Transverse colon (tissue), 4 donors: Measurements from ENCODE around the gene NKG7. TPM values are rescaled to one million over a fixed set of nuclear protein-coding genes. Genes with fewer than 3 reads are reported as not detected.
A peak's percentile ranks its signal among the peaks of the same experiment; 100 is the strongest.
"Not testable (repeated sequence)": the region's sequence is repeated elsewhere in the genome, so short reads cannot be mapped to it uniquely, and the experiment has no call there.

ENCODE experiments used
- DNase-seq: peaks from one replicate; pipeline ENCODE4 v3.0.0-alpha.2; 2019
- H3K27ac ChIP-seq, 4 donors: fragments of 200-600 bp; sonication (generic); 2 replicates each; pipeline ENCODE4 v1.5.1; 2016 to 2018; ENCODE audit warnings: inconsistent platforms in 4 of 4
- H3K27me3 ChIP-seq: fragments of 200-600 bp; sonication (generic); 2 replicates; pipeline ENCODE4 v1.5.1; 2017; ENCODE audit warnings: inconsistent platforms
- H3K36me3 ChIP-seq, 4 donors: fragments of 200-600 bp; sonication (generic); 2 replicates each; pipeline ENCODE4 v1.5.1; 2017 to 2019; ENCODE audit warnings: inconsistent platforms in 4 of 4
- H3K4me1 ChIP-seq, 4 donors: fragments of 200-600 bp; sonication (generic); 2 replicates each; pipeline ENCODE4 v1.5.1; 2017 to 2020; ENCODE audit warnings: inconsistent platforms in 4 of 4
- H3K4me3 ChIP-seq, 4 donors: fragments of 200-600 bp; sonication (generic); 1 replicate in 1 of 4; 2 replicates in 3 of 4; pipeline versions ENCODE4 v1.5.1 to v1.6.1; 2017 to 2019; ENCODE audit warnings: inconsistent platforms in 4 of 4
- H3K9me3 ChIP-seq, 2 donors: fragments of 200-600 bp; sonication (generic); 2 replicates each; pipeline ENCODE4 v1.5.1; 2017 to 2019; ENCODE audit warnings: inconsistent platforms in 2 of 2
- EP300 ChIP-seq: sonication (generic); formaldehyde crosslinking; IDR thresholded peaks from one replicate; pipeline ENCODE4 v1.6.1; 2017; ENCODE audit warnings: antibody characterized with exemption, low read depth
- POLR2A ChIP-seq: fragments of 450-650 bp; IDR thresholded peaks from one replicate; pipeline ENCODE4 v1.6.1; 2016; ENCODE audit warnings: antibody characterized with exemption, mild to moderate bottlenecking, moderate library complexity
- POLR2AphosphoS5 ChIP-seq, 3 donors: sonication (generic); formaldehyde crosslinking; IDR thresholded peaks; one replicate each; pipeline ENCODE4 v1.6.1; 2016; ENCODE audit warnings: antibody characterized with exemption in 3 of 3
- WGBS, 2 donors: methylation state at CpG; one replicate each; pipeline ENCODE4 v1.1.5; 2018; ENCODE audit warnings: low coverage in 1 of 2; 5-methylcytosine and 5-hydroxymethylcytosine counted together
- in situ Hi-C, 4 donors: fragments of 200-750 bp; cut with MboI; loops; one replicate each; pipeline versions ENCODE4 v1.15.0 to v1.15.1; 2017; ENCODE audit warnings: low sequenced_read_pairs in 3 of 4, low pct_ligation_motif_present in 1 of 4, low pct_unique_long_range_greater_than_20kb in 1 of 4
- intact Hi-C: fragments of 100-400 bp; cut with DNase I; formaldehyde crosslinking; loops from one replicate; pipeline ENCODE4 v1.15.1; 2023; ENCODE audit warnings: low total_unique reads
- total RNA-seq, 4 donors: library from RNA; depleted of rRNA; stranded (reverse); fragments of >200 nt; gene quantifications; one replicate each; pipeline ENCODE4 v1.1.0, GENCODE V29; 2016
- TF ChIP-seq, protein P1 (sequence below), 5 experiments: fragments of 200-600 bp in 3 of 5; fragments of 450-650 bp in 2 of 5; sonication (generic) in 3 of 5; IDR thresholded peaks; 1 replicate in 2 of 5; 2 replicates in 3 of 5; pipeline ENCODE4 v1.5.1; 2016 to 2017; ENCODE audit warnings: antibody characterized with exemption in 5 of 5, inconsistent platforms in 3 of 5, mild to moderate bottlenecking in 2 of 5, moderate library complexity in 1 of 5

Gene NKG7
- total RNA-seq, 4 donors from 2014 or later, result 1.6 to 3.0 TPM; not detected in 2

DNA sequence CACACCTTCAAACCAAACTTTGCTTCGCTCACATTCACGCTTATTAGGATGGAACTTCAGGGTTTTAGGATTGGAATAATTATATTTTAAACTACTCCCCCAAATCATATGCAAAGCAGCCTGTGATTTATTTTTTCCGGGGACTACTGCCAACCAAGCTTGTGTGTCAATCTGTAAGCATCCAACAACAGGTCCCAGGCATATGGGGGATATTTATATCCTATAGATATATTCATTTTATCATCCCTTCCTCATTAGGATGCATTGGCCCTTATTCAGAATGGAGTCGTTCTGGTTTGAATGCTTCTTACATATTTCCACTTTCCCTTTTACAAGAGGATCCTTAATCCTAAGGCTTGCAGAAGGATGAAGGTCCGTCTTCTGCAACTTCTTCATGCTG lies 26.8 kb upstream of the NKG7 start:
- peaks cover 0 to 15% of the 10 kb centered on the region in 2 donors for H3K9me3 ChIP-seq
- H3K4me1 ChIP-seq, result peaks cover 0 to 10% (median 8%) of the 10 kb centered on the region in 4 donors
- H3K27ac ChIP-seq, result no peak overlapping the region
- no peaks in the 10 kb centered on the region for H3K36me3 ChIP-seq
- WGBS, 2 donors, result 90 to 95% methylated on average over 5 of the region's 5 CpGs
- intact Hi-C loops (no loop called here), in situ Hi-C loops (no loop called here)
- TF ChIP-seq POLR2AphosphoS5 (IDR thresholded peaks at IDR 0.05) (no peak), EP300 (no peak), POLR2A (no peak)
- TF ChIP-seq, protein P1, sequence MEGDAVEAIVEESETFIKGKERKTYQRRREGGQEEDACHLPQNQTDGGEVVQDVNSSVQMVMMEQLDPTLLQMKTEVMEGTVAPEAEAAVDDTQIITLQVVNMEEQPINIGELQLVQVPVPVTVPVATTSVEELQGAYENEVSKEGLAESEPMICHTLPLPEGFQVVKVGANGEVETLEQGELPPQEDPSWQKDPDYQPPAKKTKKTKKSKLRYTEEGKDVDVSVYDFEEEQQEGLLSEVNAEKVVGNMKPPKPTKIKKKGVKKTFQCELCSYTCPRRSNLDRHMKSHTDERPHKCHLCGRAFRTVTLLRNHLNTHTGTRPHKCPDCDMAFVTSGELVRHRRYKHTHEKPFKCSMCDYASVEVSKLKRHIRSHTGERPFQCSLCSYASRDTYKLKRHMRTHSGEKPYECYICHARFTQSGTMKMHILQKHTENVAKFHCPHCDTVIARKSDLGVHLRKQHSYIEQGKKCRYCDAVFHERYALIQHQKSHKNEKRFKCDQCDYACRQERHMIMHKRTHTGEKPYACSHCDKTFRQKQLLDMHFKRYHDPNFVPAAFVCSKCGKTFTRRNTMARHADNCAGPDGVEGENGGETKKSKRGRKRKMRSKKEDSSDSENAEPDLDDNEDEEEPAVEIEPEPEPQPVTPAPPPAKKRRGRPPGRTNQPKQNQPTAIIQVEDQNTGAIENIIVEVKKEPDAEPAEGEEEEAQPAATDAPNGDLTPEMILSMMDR (IDR thresholded peaks at IDR 0.05), result no peak
- no peaks in the 10 kb centered on the region for H3K27me3 ChIP-seq
- H3K4me3 ChIP-seq, result no peak overlapping the region
- no peak for DNase-seq

DNA sequence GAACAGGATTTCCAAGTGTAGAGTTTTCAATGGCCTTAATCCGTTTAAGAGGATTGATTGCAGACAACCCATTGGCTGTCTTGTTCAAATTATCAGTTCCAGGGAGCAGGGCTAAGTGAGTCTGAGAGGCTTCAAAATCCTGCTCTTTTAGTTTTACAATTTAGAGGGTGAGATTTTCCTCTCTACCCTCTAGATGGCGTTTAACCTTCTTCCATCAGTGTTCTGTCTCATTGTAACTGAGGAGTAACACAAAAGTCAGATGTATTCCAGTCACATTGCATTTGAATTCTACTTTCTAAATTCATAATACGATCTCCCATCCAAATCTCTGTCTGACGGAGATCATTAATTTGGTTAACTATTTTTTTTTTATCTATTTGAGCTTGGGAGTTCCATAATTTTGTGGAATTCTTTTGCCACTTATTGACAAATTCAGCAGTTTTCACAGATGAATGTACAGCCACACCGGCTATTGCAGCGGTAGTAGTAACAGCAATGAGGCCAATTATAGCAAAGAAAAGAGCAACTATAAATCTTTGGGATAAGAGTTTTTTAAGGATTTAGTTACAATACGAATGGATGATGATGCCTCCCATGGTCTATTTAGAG lies 25.7 kb upstream of the NKG7 start:
- Histone ChIP-seq H3K36me3 (no peaks in the 10 kb centered on the region), H3K9me3 (peaks cover 0 to 15% of the 10 kb centered on the region in 2 donors), H3K27ac (no peak overlapping the region), H3K27me3 (no peaks in the 10 kb centered on the region), H3K4me3 (no peak overlapping the region), H3K4me1 (peaks cover 3 to 16% (median 10%) of the 10 kb centered on the region in 4 donors)
- intact Hi-C loops, result no loop called here
- in situ Hi-C loops, result no loop called here
- 39 to 47% methylated on average over 6 to 7 of the region's 7 CpGs for WGBS, 2 donors
- TF ChIP-seq, protein P1 (IDR thresholded peaks at IDR 0.05), result peak; percentile 29 to 39 (median 39)
- no peak for TF ChIP-seq EP300
- no peak for TF ChIP-seq POLR2A
- no peak for DNase-seq

DNA sequence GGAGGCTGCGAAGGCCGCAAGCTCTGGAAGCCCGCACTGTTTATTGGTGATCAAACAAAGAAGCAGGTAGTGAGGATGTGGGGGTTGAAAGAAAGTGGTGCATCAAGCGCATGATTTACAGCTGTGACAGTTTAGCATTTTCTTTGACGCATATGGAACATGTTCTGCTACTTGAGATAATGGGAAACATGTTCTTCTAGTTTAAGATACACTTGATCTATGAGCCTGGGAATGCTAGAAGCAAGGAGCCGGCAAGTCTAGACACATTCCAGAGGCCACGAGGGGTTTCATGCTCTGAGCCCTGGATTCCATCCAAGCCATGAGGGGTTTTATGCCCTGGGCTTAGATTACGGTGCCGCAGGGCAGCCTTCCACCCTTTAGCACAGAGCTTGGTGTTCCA lies 25.0 kb upstream of the NKG7 start:
- H3K36me3 ChIP-seq, DNase-seq, in situ Hi-C loops, H3K27me3 ChIP-seq, intact Hi-C loops, H3K27ac ChIP-seq, H3K4me3 ChIP-seq: not testable (repeated sequence)
- peaks cover 3 to 16% (median 10%) of the 10 kb centered on the region in 4 donors for H3K4me1 ChIP-seq
- H3K9me3 ChIP-seq, result peaks cover 0 to 11% of the 10 kb centered on the region in 2 donors
- 72 to 91% methylated on average over 5 to 9 of the region's 9 CpGs for WGBS, 2 donors

DNA sequence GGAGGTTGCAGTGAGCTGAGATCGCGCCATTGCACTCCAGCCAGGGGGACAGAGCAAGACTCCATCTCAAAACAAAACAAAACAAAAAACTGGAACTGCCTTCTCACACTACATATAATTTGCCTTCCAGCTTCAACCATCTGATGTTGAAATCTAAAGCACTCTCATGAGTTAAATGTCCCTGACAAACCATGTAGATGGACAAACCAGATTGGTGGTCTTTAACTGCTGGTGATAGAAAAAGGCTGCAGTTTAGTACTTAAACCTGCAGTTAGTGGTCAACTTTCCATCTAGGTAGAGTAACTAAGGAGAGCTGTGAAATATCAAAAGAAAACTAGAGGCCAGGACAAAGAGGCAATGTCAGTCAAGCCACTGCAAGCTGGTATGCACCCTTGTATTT lies 23.7 kb upstream of the NKG7 start:
- in situ Hi-C loops (no loop called here), intact Hi-C loops (no loop called here)
- H3K36me3 ChIP-seq, result no peaks in the 10 kb centered on the region
- TF ChIP-seq POLR2A, result no peak
- TF ChIP-seq POLR2AphosphoS5 (IDR thresholded peaks at IDR 0.05), result no peak
- TF ChIP-seq, protein P1 (IDR thresholded peaks at IDR 0.05), result no peak
- no peak for TF ChIP-seq EP300
- no peaks in the 10 kb centered on the region for H3K27me3 ChIP-seq
- WGBS, 2 donors, result 100% methylated on average over 2 of the region's 2 CpGs; no CpG with 5 or more reads in 1 of the 2 donors
- DNase-seq, result no peak
- no peak overlapping the region for H3K27ac ChIP-seq
- no peaks in the 10 kb centered on the region for H3K9me3 ChIP-seq
- H3K4me3 ChIP-seq, result no peak overlapping the region
- H3K4me1 ChIP-seq, result peaks cover 3 to 16% (median 10%) of the 10 kb centered on the region in 4 donors
